Esophagus squamous epithelium (tissue), 4 donors: ENCODE data around the gene ATOSB.

Experiments used
- CTCF ChIP-seq, 6 experiments: fragments of 450-650 bp in 4 of 6; fragments of 200-600 bp in 2 of 6; sonication (generic) in 2 of 6; IDR thresholded peaks; one replicate each; pipeline ENCODE4 v1.5.1; 2016 to 2019; ENCODE audit warnings: antibody characterized with exemption in 6 of 6, mild to moderate bottlenecking in 4 of 6, moderate library complexity in 4 of 6
- POLR2A ChIP-seq, 4 donors: fragments of 450-650 bp; IDR thresholded peaks; one replicate each; pipeline ENCODE4 v1.6.1; 2017; ENCODE audit warnings: antibody characterized with exemption in 4 of 4, mild to moderate bottlenecking in 4 of 4, moderate library complexity in 3 of 4

GRCh38 chr9:35076848-35077247 is 38.8 kb downstream of the ATOSB start:
- TF ChIP-seq POLR2A (IDR thresholded peaks at IDR 0.05) (no peak), CTCF (IDR thresholded peaks at IDR 0.05) (no peak)
